ENCODE data around the gene ANO2. TPM values are rescaled to one million over a fixed set of nuclear protein-coding genes. Genes with fewer than 3 reads are reported as not detected.

ANO2 gene
- total RNA-seq, 4 donors from 2014 or later = 1.4 to 3.3 (median 2.7) TPM; not detected in 1

- intact Hi-C loops (cut with DNase I; ENCODE audit: low total_unique reads) (no loop called here), in situ Hi-C loops (cut with MboI; ENCODE audit: low pct_ligation_motif_present in 1 of 4, low pct_unique_long_range_greater_than_20kb in 1 of 4, low sequenced_read_pairs in 3 of 4) (no loop called here)
- no peak overlapping the region for H3K4me3 ChIP-seq
- 74% methylated on average over 3 of the region's 3 CpGs; no CpG with 5 or more reads in 1 of the 2 donors for whole genome bisulfite sequencing, 2 donors (ENCODE audit: low coverage in 1 of 2)
- no peak overlapping the region for H3K27ac ChIP-seq
- no peak for DNase-seq
- no peaks in the 10 kb centered on the region for H3K9me3 ChIP-seq
- peaks cover 0 to 8% (median 4%) of the 10 kb centered on the region in 4 donors for H3K4me1 ChIP-seq
- no peaks in the 10 kb centered on the region for H3K27me3 ChIP-seq
- TF ChIP-seq EP300 (IDR thresholded peaks at IDR 0.05; ENCODE audit: low read depth) (no peak), POLR2AphosphoS5 (IDR thresholded peaks at IDR 0.05) (no peak), POLR2A (IDR thresholded peaks at IDR 0.05) (no peak), CTCF (IDR thresholded peaks at IDR 0.05) (no peak)
- H3K36me3 ChIP-seq = no peaks in the 10 kb centered on the region
These were observed 322.8 kb downstream of the ANO2 start for GRCh38 chr12:5622280-5622679.

GRCh38 chr12:5621329-5621728 is 323.7 kb downstream of the ANO2 start:
- no peak for DNase-seq
- no peaks in the 10 kb centered on the region for H3K27me3 ChIP-seq
- in situ Hi-C loops (cut with MboI; ENCODE audit: low pct_ligation_motif_present in 1 of 4, low pct_unique_long_range_greater_than_20kb in 1 of 4, low sequenced_read_pairs in 3 of 4) (no loop called here), intact Hi-C loops (cut with DNase I; ENCODE audit: low total_unique reads) (no loop called here)
- no peaks in the 10 kb centered on the region for H3K36me3 ChIP-seq
- no peak for TF ChIP-seq POLR2A (IDR thresholded peaks at IDR 0.05)
- TF ChIP-seq CTCF (IDR thresholded peaks at IDR 0.05) = no peak
- no peak for TF ChIP-seq POLR2AphosphoS5 (IDR thresholded peaks at IDR 0.05)
- no peak for TF ChIP-seq EP300 (IDR thresholded peaks at IDR 0.05; ENCODE audit: low read depth)
- H3K9me3 ChIP-seq = no peaks in the 10 kb centered on the region
- no peak overlapping the region for H3K4me3 ChIP-seq
- 83 to 89% methylated on average over 8 to 9 of the region's 9 CpGs for WGBS, 2 donors (ENCODE audit: low coverage in 1 of 2)
- H3K27ac ChIP-seq = no peak overlapping the region
- peaks cover 0 to 8% (median 4%) of the 10 kb centered on the region in 4 donors for H3K4me1 ChIP-seq

DNA sequence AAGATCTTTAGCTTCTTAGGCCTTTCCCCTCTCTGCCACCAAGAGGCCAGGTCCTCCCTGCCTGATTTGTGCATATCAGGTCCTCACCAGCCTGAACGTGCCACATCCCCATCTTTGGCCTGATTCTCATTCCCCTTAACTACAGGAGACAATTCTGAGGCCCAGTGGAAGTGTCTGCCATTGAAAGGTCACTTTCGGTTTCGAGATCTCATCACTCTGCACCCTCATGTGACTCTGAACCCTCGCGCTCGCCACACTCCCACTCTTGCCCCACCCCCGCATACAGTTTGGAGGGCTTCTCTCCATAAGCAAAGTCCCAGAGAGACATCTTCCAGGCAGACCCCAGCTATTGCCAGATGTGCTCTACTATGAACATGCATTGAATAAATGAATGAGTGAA is 324.2 kb downstream of the ANO2 start:
- Histone ChIP-seq H3K4me1 (peaks cover 0 to 8% (median 4%) of the 10 kb centered on the region in 4 donors), H3K27me3 (no peaks in the 10 kb centered on the region), H3K27ac (no peak overlapping the region), H3K36me3 (no peaks in the 10 kb centered on the region), H3K9me3 (no peaks in the 10 kb centered on the region), H3K4me3 (no peak overlapping the region)
- no peak for DNase-seq
- intact Hi-C loops (cut with DNase I; ENCODE audit: low total_unique reads) = no loop called here
- in situ Hi-C loops (cut with MboI; ENCODE audit: low pct_ligation_motif_present in 1 of 4, low pct_unique_long_range_greater_than_20kb in 1 of 4, low sequenced_read_pairs in 3 of 4) = no loop called here
- 83 to 84% methylated on average over 7 of the region's 7 CpGs for WGBS, 2 donors (ENCODE audit: low coverage in 1 of 2)
- no peak for TF ChIP-seq EP300 (IDR thresholded peaks at IDR 0.05; ENCODE audit: low read depth)
- no peak for TF ChIP-seq POLR2AphosphoS5 (IDR thresholded peaks at IDR 0.05)
- TF ChIP-seq CTCF (IDR thresholded peaks at IDR 0.05) = no peak
- no peak for TF ChIP-seq POLR2A (IDR thresholded peaks at IDR 0.05)

DNA sequence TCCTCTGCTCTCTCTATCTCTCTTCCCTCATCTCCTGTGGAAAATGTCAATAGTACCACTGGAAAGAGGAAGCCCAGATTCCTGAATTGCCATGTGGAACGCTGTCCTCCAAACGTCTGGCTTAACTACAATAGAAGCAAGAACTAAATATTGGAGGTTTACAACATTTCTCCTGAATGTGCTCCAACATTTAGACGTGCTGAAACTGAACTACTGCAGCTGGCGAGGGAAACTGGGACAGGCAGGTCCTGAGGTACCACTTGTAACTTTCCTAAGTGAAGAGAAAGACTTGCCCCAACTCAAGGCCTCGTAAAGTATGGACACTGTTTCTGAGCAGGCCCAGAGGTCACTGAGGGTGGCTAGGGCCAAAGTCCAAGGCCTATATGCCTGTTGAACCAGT is 325.4 kb downstream of the ANO2 start:
- 56% methylated on average over 5 of the region's 5 CpGs; no CpG with 5 or more reads in 1 of the 2 donors for WGBS, 2 donors (ENCODE audit: low coverage in 1 of 2)
- no peak overlapping the region for H3K4me3 ChIP-seq
- no peaks in the 10 kb centered on the region for H3K36me3 ChIP-seq
- no peaks in the 10 kb centered on the region for H3K9me3 ChIP-seq
- intact Hi-C loops (cut with DNase I; ENCODE audit: low total_unique reads) (no loop called here), in situ Hi-C loops (cut with MboI; ENCODE audit: low pct_ligation_motif_present in 1 of 4, low pct_unique_long_range_greater_than_20kb in 1 of 4, low sequenced_read_pairs in 3 of 4) (no loop called here)
- TF ChIP-seq POLR2A (IDR thresholded peaks at IDR 0.05) (no peak), POLR2AphosphoS5 (IDR thresholded peaks at IDR 0.05) (peak in 1 of 3 donors; percentile 15)
- no peaks in the 10 kb centered on the region for H3K27me3 ChIP-seq
- peak overlapping the region in 3 of 4 donors; percentile 22 to 35 (median 28) for H3K27ac ChIP-seq
- peaks cover 0 to 8% (median 4%) of the 10 kb centered on the region in 4 donors for H3K4me1 ChIP-seq
- DNase-seq = no peak

GRCh38 chr12:5616854-5617253 is 328.2 kb downstream of the ANO2 start:
- 83 to 91% methylated on average over 2 to 4 of the region's 4 CpGs for WGBS, 2 donors (ENCODE audit: low coverage in 1 of 2)
- H3K27me3 ChIP-seq = no peaks in the 10 kb centered on the region
- TF ChIP-seq POLR2AphosphoS5 (IDR thresholded peaks at IDR 0.05) (no peak), CTCF (IDR thresholded peaks at IDR 0.05) (no peak), EP300 (IDR thresholded peaks at IDR 0.05; ENCODE audit: low read depth) (no peak), POLR2A (IDR thresholded peaks at IDR 0.05) (no peak)
- H3K27ac ChIP-seq = no peak overlapping the region
- no peaks in the 10 kb centered on the region for H3K36me3 ChIP-seq
- H3K9me3 ChIP-seq = no peaks in the 10 kb centered on the region
- DNase-seq = no peak
- no peak overlapping the region for H3K4me3 ChIP-seq
- in situ Hi-C loops (cut with MboI; ENCODE audit: low pct_ligation_motif_present in 1 of 4, low pct_unique_long_range_greater_than_20kb in 1 of 4, low sequenced_read_pairs in 3 of 4) (no loop called here), intact Hi-C loops (cut with DNase I; ENCODE audit: low total_unique reads) (no loop called here)
- H3K4me1 ChIP-seq = peaks cover 0 to 8% (median 4%) of the 10 kb centered on the region in 4 donors

Data from transverse colon (tissue), 4 donors.